CD4-positive, CD25-positive, alpha-beta regulatory T cell (primary cell): ENCODE results near the gene JAK3. TPM values are rescaled to one million over a fixed set of nuclear protein-coding genes. Genes with fewer than 3 reads are reported as not detected.
A peak's percentile ranks its signal among the peaks of the same experiment; 100 is the strongest.

ENCODE experiments used
- ATAC-seq, 2 donors: fragments of 150-1000 bp; cut with Tn5 transposase; one replicate each; pipeline ENCODE4 v1.10.0; 2021; ENCODE audit warnings: low read depth in 2 of 2, moderate number of reproducible peaks in 2 of 2, moderate library complexity in 1 of 2
- DNase-seq, 3 donors: peaks; one replicate each; pipeline versions ENCODE4 v3.0.0 to v3.0.0-alpha.2; 2012 to 2022; ENCODE audit warnings: mixed read lengths in 1 of 3
- H3K27ac ChIP-seq: one replicate; pipeline ENCODE4 v1.7.0; 2013; ENCODE audit warnings: mild to moderate bottlenecking, low read length; ENCODE audit not compliant: insufficient read depth, poor library complexity, severe bottlenecking
- H3K27me3 ChIP-seq: one replicate; pipeline ENCODE4 v1.7.0; 2013; ENCODE audit warnings: low read length; ENCODE audit not compliant: control insufficient read depth, insufficient read depth
- H3K36me3 ChIP-seq: one replicate; pipeline ENCODE4 v1.7.0; 2013; ENCODE audit warnings: mild to moderate bottlenecking, low read length, moderate library complexity; ENCODE audit not compliant: control insufficient read depth, insufficient read depth
- H3K4me1 ChIP-seq: 2 replicates; pipeline ENCODE4 v1.7.0; 2013; ENCODE audit warnings: mild to moderate bottlenecking, low read length; ENCODE audit not compliant: insufficient read depth, control insufficient read depth, poor library complexity, severe bottlenecking
- H3K4me3 ChIP-seq: one replicate; pipeline ENCODE4 v1.7.0; 2013; ENCODE audit warnings: low read depth, mild to moderate bottlenecking, low read length, moderate library complexity
- H3K9me3 ChIP-seq, 2 experiments: 1 replicate in 1 of 2; 2 replicates in 1 of 2; pipeline ENCODE4 v1.7.0; 2013; ENCODE audit warnings: low read length in 2 of 2, mild to moderate bottlenecking in 1 of 2, moderate library complexity in 1 of 2; ENCODE audit not compliant: control insufficient read depth in 2 of 2
- H3K27ac Mint-ChIP-seq, 3 donors: one replicate each; pipeline ENCODE4 v1.8.0; 2020 to 2022; ENCODE audit warnings: mild to moderate bottlenecking in 3 of 3, mixed read lengths in 3 of 3, moderate library complexity in 2 of 3
- H3K27me3 Mint-ChIP-seq: one replicate; pipeline ENCODE4 v1.8.0; 2022; ENCODE audit warnings: mild to moderate bottlenecking, mixed read lengths
- H3K36me3 Mint-ChIP-seq: one replicate; pipeline ENCODE4 v1.8.0; 2020; ENCODE audit warnings: mixed read lengths
- H3K4me1 Mint-ChIP-seq, 4 donors: one replicate each; pipeline ENCODE4 v1.8.0; 2020 to 2022; ENCODE audit warnings: mixed read lengths in 4 of 4, mild to moderate bottlenecking in 1 of 4
- H3K4me3 Mint-ChIP-seq, 4 donors: one replicate each; pipeline ENCODE4 v1.8.0; 2020 to 2022; ENCODE audit warnings: mild to moderate bottlenecking in 4 of 4, mixed read lengths in 4 of 4, moderate library complexity in 3 of 4
- H3K9me3 Mint-ChIP-seq, 7 donors: one replicate each; pipeline ENCODE4 v1.8.0; 2020 to 2022; ENCODE audit warnings: mixed read lengths in 7 of 7, mild to moderate bottlenecking in 3 of 7, moderate library complexity in 2 of 7
- polyA plus RNA-seq, 4 donors: library from polyadenylated mRNA; unstranded; fragments of 300-500 nt; fragmentation: Illumina TruSeq; gene quantifications; one replicate each; pipeline ENCODE4 v1.2.3, GENCODE V29; 2021
- total RNA-seq: library from RNA; stranded (reverse); gene quantifications from one replicate; pipeline ENCODE4 v1.2.3, GENCODE V29; 2022

The JAK3 gene
- total and polyA plus RNA-seq, 5 donors from 2014 or later, result 80.8 to 198 (median 91.9) TPM

DNA sequence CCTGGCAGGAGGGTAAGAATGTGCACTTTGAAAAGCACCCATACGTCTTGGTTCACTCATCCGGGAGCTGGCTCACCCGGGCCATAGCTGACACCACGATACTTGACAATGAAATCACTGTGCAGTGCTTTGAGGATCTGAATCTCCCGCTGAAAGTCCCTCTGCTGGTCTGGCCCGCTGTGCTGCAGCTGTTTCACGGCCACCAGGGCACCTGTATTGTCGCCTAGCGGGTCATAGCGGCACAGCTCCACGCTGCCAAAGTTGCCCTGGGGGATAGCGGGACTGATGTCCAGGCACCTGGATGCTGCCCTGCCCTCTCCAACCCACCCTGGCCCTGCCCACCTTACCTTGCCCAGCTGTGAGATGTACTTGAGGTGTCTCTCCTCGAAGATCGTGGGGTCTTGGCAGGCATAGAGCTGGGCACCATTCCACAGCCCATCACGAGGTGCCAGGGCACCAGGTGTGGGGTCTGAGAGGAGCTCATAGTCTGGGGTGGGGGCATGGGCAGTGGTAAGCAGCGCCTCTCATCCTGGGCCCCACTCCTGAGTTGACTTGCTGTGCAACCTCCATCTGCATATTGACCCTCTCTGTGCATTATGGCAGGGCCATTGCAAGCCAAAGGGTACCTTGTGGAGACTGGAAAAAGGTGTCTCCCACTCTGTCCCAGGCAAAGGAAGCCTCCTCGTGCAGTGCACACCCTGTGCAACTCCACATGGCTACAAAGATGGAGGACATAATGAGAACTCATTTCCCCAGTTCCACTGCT is 15.2 kb downstream of the JAK3 start:
- peak overlapping the region in 1 of 3 donors; percentile 46 for H3K27ac Mint-ChIP-seq
- H3K9me3 Mint-ChIP-seq, result peaks cover 0 to 2% (median 0%) of the 10 kb centered on the region in 7 donors
- H3K27me3 Mint-ChIP-seq, result no peaks in the 10 kb centered on the region
- Histone ChIP-seq H3K4me1 (no peaks in the 10 kb centered on the region), H3K36me3 (peaks cover 84% of the 10 kb centered on the region), H3K27ac (no peak overlapping the region), H3K4me3 (no peak overlapping the region), H3K9me3 (no peaks in the 10 kb centered on the region), H3K27me3 (no peaks in the 10 kb centered on the region)
- ATAC-seq (no peak), DNase-seq (no peak)
- peaks cover 0 to 17% (median 8%) of the 10 kb centered on the region in 4 donors for H3K4me1 Mint-ChIP-seq
- peak overlapping the region in 1 of 4 donors; percentile 21 for H3K4me3 Mint-ChIP-seq
- H3K36me3 Mint-ChIP-seq, result peaks cover 43% of the 10 kb centered on the region

DNA sequence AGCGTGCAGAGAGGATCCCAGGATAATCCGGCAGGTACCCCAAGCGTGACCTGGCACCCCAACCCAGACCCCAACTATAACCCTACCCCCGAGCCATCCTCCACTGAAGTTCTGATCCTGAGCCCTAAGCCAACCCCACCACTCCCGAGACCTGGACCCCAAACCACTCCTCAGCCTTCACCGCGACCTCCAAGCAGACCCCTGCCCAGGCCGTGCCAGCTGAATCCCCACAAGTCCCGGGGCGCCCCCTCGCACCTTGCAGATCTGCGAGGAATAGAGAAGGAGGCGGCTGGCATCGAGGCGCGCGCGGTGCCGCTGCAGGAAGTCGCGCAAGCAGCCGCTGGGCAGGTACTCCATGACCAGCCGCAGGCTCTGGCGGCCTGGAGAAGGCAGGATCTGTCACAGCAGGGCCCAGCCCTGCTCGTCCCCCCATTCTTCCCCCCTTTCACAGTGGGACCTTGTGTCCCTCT is 16.3 kb downstream of the JAK3 start:
- no peak for DNase-seq
- peaks cover 0 to 2% (median 0%) of the 10 kb centered on the region in 7 donors for H3K9me3 Mint-ChIP-seq

GRCh38 chr19:17830567-17831418 is 17.0 kb downstream of the JAK3 start:
- H3K27me3 Mint-ChIP-seq, result no peaks in the 10 kb centered on the region
- no peak overlapping the region for H3K27ac ChIP-seq

More for the DNA sequence above, 16.3 kb downstream of the JAK3 start:
- Histone ChIP-seq H3K36me3 (peaks cover 78% of the 10 kb centered on the region), H3K27me3 (no peaks in the 10 kb centered on the region), H3K4me1 (no peaks in the 10 kb centered on the region), H3K9me3 (no peaks in the 10 kb centered on the region), H3K27ac (no peak overlapping the region), H3K4me3 (no peak overlapping the region)
- no peak for ATAC-seq
- Mint-ChIP-seq H3K4me1 (peaks cover 0 to 14% (median 7%) of the 10 kb centered on the region in 4 donors), H3K27ac (no peak overlapping the region), H3K36me3 (peaks cover 37% of the 10 kb centered on the region), H3K27me3 (no peaks in the 10 kb centered on the region), H3K4me3 (no peak overlapping the region)

DNA sequence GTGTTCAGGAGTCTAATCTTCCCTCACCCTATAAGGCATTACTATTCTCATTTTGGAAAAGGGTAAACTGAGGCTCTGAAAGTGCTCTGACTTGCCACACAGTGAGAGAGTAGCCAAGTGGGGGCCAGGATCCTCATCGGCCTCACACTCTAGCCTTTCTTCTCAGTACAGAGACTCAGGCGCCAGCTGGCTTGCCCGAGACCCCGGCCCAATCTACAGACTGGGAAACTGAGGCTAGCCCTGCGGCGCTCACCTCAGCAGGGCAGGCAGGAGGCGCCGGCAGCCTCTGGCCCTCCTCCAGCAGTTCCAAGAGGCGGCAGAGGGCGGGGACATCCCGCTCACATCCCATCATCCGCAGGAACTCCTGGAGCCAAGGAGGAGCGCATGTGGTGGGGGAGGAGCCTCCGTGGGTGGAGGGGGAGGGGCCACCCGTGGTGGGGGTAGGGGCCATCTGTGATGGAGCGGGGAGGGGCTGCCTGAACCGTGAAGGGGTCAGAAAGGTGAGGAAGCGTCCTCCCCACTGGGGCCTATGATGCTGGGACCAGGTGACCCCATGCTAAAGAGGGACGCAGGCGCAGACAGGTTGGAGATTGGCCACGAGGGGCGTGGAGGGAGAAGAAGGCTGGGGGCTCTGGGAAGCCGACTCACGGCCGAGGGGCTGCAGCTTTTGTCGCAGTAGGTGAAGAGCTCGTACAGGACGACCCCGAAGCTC is 17.8 kb downstream of the JAK3 start:
- no peak for ATAC-seq
- Histone ChIP-seq H3K4me1 (no peaks in the 10 kb centered on the region), H3K36me3 (peaks cover 67% of the 10 kb centered on the region), H3K4me3 (no peak overlapping the region), H3K27me3 (no peaks in the 10 kb centered on the region), H3K9me3 (no peaks in the 10 kb centered on the region), H3K27ac (no peak overlapping the region)
- peaks cover 0 to 5% (median under 1%) of the 10 kb centered on the region in 4 donors for H3K4me1 Mint-ChIP-seq
- H3K9me3 Mint-ChIP-seq, result peaks cover 0 to 2% (median 0%) of the 10 kb centered on the region in 7 donors
- H3K36me3 Mint-ChIP-seq, result peaks cover 22% of the 10 kb centered on the region
- DNase-seq, result no peak
- no peak overlapping the region for H3K27ac Mint-ChIP-seq
- H3K4me3 Mint-ChIP-seq, result no peak overlapping the region
- H3K27me3 Mint-ChIP-seq, result no peaks in the 10 kb centered on the region

More at GRCh38 chr19:17830567-17831418, 17.0 kb downstream of the JAK3 start:
- peaks cover 30% of the 10 kb centered on the region for H3K36me3 Mint-ChIP-seq
- H3K27ac Mint-ChIP-seq, result no peak overlapping the region
- H3K4me1 Mint-ChIP-seq, result peaks cover 0 to 12% (median 5%) of the 10 kb centered on the region in 4 donors
- DNase-seq (peak in 1 of 3 donors; percentile 32), ATAC-seq (peak; percentile 46 to 56)
- H3K9me3 Mint-ChIP-seq, result peaks cover 0 to 2% (median 0%) of the 10 kb centered on the region in 7 donors
- Histone ChIP-seq H3K36me3 (peaks cover 74% of the 10 kb centered on the region), H3K27me3 (no peaks in the 10 kb centered on the region), H3K4me3 (no peak overlapping the region), H3K9me3 (no peaks in the 10 kb centered on the region), H3K4me1 (no peaks in the 10 kb centered on the region)
- H3K4me3 Mint-ChIP-seq, result no peak overlapping the region

- H3K4me1 ChIP-seq, result no peaks in the 10 kb centered on the region
- H3K36me3 Mint-ChIP-seq, result peaks cover 15% of the 10 kb centered on the region
These were observed 21.2 kb downstream of the JAK3 start for GRCh38 chr19:17826508-17827056.

GRCh38 chr19:17824339-17824738 is 23.4 kb downstream of the JAK3 start:
- peaks cover 0 to 4% (median 1%) of the 10 kb centered on the region in 4 donors for H3K4me1 Mint-ChIP-seq
- H3K36me3 ChIP-seq, result peaks cover 17% of the 10 kb centered on the region
- H3K36me3 Mint-ChIP-seq, result peaks cover 6% of the 10 kb centered on the region
- H3K27me3 ChIP-seq, result no peaks in the 10 kb centered on the region
- no peaks in the 10 kb centered on the region for H3K9me3 ChIP-seq
- no peak overlapping the region for H3K4me3 Mint-ChIP-seq
- H3K27me3 Mint-ChIP-seq, result no peaks in the 10 kb centered on the region
- DNase-seq (no peak), ATAC-seq (no peak)
- H3K4me3 ChIP-seq, result no peak overlapping the region
- peaks cover 0 to 2% (median 0%) of the 10 kb centered on the region in 7 donors for H3K9me3 Mint-ChIP-seq
- H3K4me1 ChIP-seq, result no peaks in the 10 kb centered on the region
- H3K27ac Mint-ChIP-seq, result no peak overlapping the region
- no peak overlapping the region for H3K27ac ChIP-seq

More at GRCh38 chr19:17826508-17827056, 21.2 kb downstream of the JAK3 start:
- Mint-ChIP-seq H3K27ac (no peak overlapping the region), H3K4me3 (no peak overlapping the region), H3K27me3 (no peaks in the 10 kb centered on the region), H3K4me1 (peaks cover 0 to 5% (median 2%) of the 10 kb centered on the region in 4 donors), H3K9me3 (peaks cover 0 to 2% (median 0%) of the 10 kb centered on the region in 7 donors)
- ATAC-seq (no peak), DNase-seq (no peak)
- H3K4me3 ChIP-seq, result no peak overlapping the region
- H3K9me3 ChIP-seq, result no peaks in the 10 kb centered on the region
- peaks cover 34% of the 10 kb centered on the region for H3K36me3 ChIP-seq
- no peak overlapping the region for H3K27ac ChIP-seq
- H3K27me3 ChIP-seq, result no peaks in the 10 kb centered on the region

DNA sequence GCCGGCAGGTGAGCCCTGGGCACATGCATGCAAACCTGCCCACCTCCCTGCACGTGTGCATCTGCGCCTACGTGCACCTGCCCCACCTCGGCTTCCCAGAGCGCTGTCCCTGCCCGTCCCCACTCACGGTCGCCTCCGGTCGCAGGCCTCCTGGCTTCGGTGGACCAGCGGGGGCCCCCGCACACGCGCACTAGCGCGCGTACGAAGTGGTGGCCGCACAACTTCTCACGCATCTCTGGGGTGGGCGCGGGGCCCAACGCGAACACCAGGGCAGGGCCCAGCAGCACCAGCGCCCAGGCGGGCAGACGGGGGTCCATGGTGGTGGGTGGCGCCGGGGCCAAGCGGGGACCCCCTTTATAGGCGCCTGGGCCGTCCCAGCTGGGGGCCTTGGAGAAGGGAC is 26.6 kb downstream of the JAK3 start, which contains the start of gene INSL3:
Gene INSL3, minus strand, starts transcription at position 330 of the 400 bp plus-strand sequence. Its CDS starts 13 bp downstream, at position 317.
- H3K27me3 ChIP-seq, result no peaks in the 10 kb centered on the region
- no peaks in the 10 kb centered on the region for H3K9me3 Mint-ChIP-seq
- H3K36me3 ChIP-seq, result no peaks in the 10 kb centered on the region
- no peak for DNase-seq
- H3K4me3 ChIP-seq, result no peak within 1 kb of the TSS
- H3K27ac Mint-ChIP-seq, result no peak within 1 kb of the TSS
- no peaks in the 10 kb centered on the region for H3K4me1 ChIP-seq
- no peaks in the 10 kb centered on the region for H3K36me3 Mint-ChIP-seq
- ATAC-seq, result no peak
- no peak within 1 kb of the TSS for H3K27ac ChIP-seq
- H3K9me3 ChIP-seq, result no peaks in the 10 kb centered on the region
- no peaks in the 10 kb centered on the region for H3K27me3 Mint-ChIP-seq
- H3K4me3 Mint-ChIP-seq, result no peak within 1 kb of the TSS
- H3K4me1 Mint-ChIP-seq, result peaks cover 0 to 5% (median 2%) of the 10 kb centered on the region in 4 donors
